PC-9 (cell line): ENCODE data around the gene GOT2.

Source experiments
- EZH2 ChIP-seq: fragments of 200-600 bp; sonication (generic); IDR thresholded peaks from 2 replicates; pipeline ENCODE4 v1.8.0; 2017; ENCODE audit warnings: antibody characterized with exemption, low read depth
- TF ChIP-seq, protein P1 (sequence below): fragments of 200-600 bp; sonication (generic); conservative IDR thresholded peaks from 2 replicates; pipeline ENCODE4 v1.6.1; 2017; ENCODE audit warnings: mixed run types, antibody characterized with exemption, mild to moderate bottlenecking, moderate library complexity

DNA sequence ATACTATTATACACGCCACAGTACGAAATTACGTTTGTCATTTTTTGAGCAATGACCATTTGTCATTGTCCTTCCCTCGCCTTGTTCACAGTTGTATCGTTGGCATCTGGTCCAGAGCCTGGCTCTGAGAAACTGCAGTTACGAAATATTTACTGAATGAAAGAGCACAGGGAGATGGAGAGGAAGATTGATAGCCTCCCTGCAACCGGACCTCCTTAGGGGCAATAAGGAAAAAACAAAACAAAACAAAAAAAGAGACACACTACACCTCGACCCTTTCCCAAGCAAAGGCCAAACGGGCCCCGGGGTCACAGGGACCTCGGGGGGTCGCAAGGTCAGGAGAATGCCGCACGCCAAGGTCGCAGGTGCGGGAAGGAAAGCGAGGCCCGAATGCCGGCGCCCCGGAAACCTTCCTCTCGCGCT, 857 bp downstream of the GOT2 start:
- TF ChIP-seq, protein P1, sequence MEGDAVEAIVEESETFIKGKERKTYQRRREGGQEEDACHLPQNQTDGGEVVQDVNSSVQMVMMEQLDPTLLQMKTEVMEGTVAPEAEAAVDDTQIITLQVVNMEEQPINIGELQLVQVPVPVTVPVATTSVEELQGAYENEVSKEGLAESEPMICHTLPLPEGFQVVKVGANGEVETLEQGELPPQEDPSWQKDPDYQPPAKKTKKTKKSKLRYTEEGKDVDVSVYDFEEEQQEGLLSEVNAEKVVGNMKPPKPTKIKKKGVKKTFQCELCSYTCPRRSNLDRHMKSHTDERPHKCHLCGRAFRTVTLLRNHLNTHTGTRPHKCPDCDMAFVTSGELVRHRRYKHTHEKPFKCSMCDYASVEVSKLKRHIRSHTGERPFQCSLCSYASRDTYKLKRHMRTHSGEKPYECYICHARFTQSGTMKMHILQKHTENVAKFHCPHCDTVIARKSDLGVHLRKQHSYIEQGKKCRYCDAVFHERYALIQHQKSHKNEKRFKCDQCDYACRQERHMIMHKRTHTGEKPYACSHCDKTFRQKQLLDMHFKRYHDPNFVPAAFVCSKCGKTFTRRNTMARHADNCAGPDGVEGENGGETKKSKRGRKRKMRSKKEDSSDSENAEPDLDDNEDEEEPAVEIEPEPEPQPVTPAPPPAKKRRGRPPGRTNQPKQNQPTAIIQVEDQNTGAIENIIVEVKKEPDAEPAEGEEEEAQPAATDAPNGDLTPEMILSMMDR = no peak
- TF ChIP-seq EZH2 = no peak
